HepG2 (cell line): ENCODE measurements around the gene CDV3. TPM values are rescaled to one million over a fixed set of nuclear protein-coding genes. Genes with fewer than 3 reads are reported as not detected.

Experiments
- ATAC-seq: fragments of 200-7000 bp; cut with Tn5 transposase; 3 replicates; pipeline ENCODE4 v1.9.1; 2020; ENCODE audit warnings: mild to moderate bottlenecking, moderate library complexity
- BruUV-seq: library from RNA; stranded (reverse); fragments of 400-500 nt; replicated peaks from 2 replicates; lab custom pipeline; 2021; lab: Mats Ljungman, UMichigan
- CTCF ChIA-PET: fragments of 300-600 bp; formaldehyde crosslinking; extraction: SDS; loops from one replicate; lab custom pipeline; 2021; ENCODE audit warnings: low total read pairs, inconsistent platforms, low intra/inter-chr PET ratio; lab: Yijun Ruan, JAX
- POLR2A ChIA-PET: fragments of 350-600 bp; sonication (Branson Sonifier 250); formaldehyde crosslinking; loops from one replicate; lab custom pipeline; 2020; ENCODE audit warnings: antibody characterized with exemption, inconsistent platforms; lab: Yijun Ruan, JAX
- DNase-seq: peaks from one replicate; pipeline ENCODE4 v3.0.0-alpha.2; 2015; ENCODE audit warnings: low spot score
- FAIRE-seq: peaks from 3 replicates; lab custom pipeline; 2011; peaks lifted over from hg19 to GRCh38; lab: Jason Lieb, UNC
- H2AFZ ChIP-seq: one replicate; pipeline ENCODE4 v1.6.1; 2011; ENCODE audit warnings: low read length, inconsistent platforms
- H3K27ac ChIP-seq: fragments of 300-600 bp; 3 replicates; pipeline ENCODE4 v1.8.0; 2011; ENCODE audit warnings: mixed run types, mild to moderate bottlenecking, mixed read lengths, low read length, inconsistent platforms; ENCODE audit not compliant: insufficient read depth; ENCODE audit errors: extremely low read length
- H3K27me3 ChIP-seq, 2 experiments: fragments of 200-600 bp in 1 of 2; 2 replicates in 1 of 2; 3 replicates in 1 of 2; pipeline versions ENCODE4 v1.6.0 to v1.8.0; 2011; ENCODE audit warnings: low read length in 2 of 2, mild to moderate bottlenecking in 2 of 2, moderate library complexity in 2 of 2, inconsistent platforms in 1 of 2; ENCODE audit not compliant: insufficient read depth in 2 of 2, control insufficient read depth in 1 of 2
- H3K36me3 ChIP-seq, 2 experiments: fragments of 200-600 bp in 1 of 2; replicated peaks in 1 of 2; 2 replicates in 1 of 2; 3 replicates in 1 of 2; pipeline versions ENCODE4 v1.5.1 to v1.8.0; 2011; ENCODE audit warnings: low read length in 2 of 2, inconsistent platforms in 1 of 2; ENCODE audit not compliant: insufficient read depth in 2 of 2, control insufficient read depth in 1 of 2
- H3K4me1 ChIP-seq: 2 replicates; pipeline ENCODE4 v1.5.1; 2012; ENCODE audit warnings: low read length, inconsistent platforms; ENCODE audit not compliant: insufficient read depth
- H3K4me2 ChIP-seq: 2 replicates; pipeline ENCODE4 v1.6.0; 2011; ENCODE audit warnings: low read depth, low read length, inconsistent platforms
- H3K4me3 ChIP-seq, 3 experiments: fragments of 200-600 bp in 1 of 3; sonication (generic), shearing (Covaris generic) in 1 of 3; replicated peaks in 1 of 3; 2 replicates each; pipeline ENCODE4 v1.5.1; 2011 to 2016; ENCODE audit warnings: low read length in 3 of 3, inconsistent platforms in 2 of 3, low read depth in 2 of 3, mild to moderate bottlenecking in 2 of 3, control low read depth in 1 of 3, mixed read lengths in 1 of 3; ENCODE audit not compliant: insufficient read depth in 1 of 3
- H3K79me2 ChIP-seq: one replicate; pipeline ENCODE4 v1.6.1; 2011; ENCODE audit warnings: low read length, inconsistent platforms; ENCODE audit not compliant: insufficient read depth
- H3K9ac ChIP-seq: 2 replicates; pipeline ENCODE4 v1.6.0; 2011; ENCODE audit warnings: mild to moderate bottlenecking, low read depth, low read length, inconsistent platforms; ENCODE audit not compliant: insufficient read depth
- H3K9me3 ChIP-seq: 2 replicates; pipeline ENCODE4 v1.5.1; 2012; ENCODE audit warnings: mild to moderate bottlenecking, low read length
- H4K20me1 ChIP-seq: 2 replicates; pipeline ENCODE4 v1.6.0; 2011; ENCODE audit warnings: inconsistent platforms, mild to moderate bottlenecking, low read length, moderate library complexity; ENCODE audit not compliant: insufficient read depth
- CHD4 ChIP-seq: fragments of 200-600 bp; sonication (generic); IDR thresholded peaks from 2 replicates; pipeline ENCODE4 v1.7.0; 2017; ENCODE audit warnings: mild to moderate bottlenecking, low read length, borderline replicate concordance
- GATAD1 ChIP-seq: IDR thresholded peaks from 2 replicates; pipeline ENCODE4 v1.6.1; 2016; ENCODE audit warnings: missing genetic modification reagents, missing compliant biosample characterization
- HMGA1 ChIP-seq: sonication (generic); formaldehyde crosslinking; conservative IDR thresholded peaks from 2 replicates; pipeline ENCODE4 v1.4.0; 2020; ENCODE audit warnings: missing genetic modification reagents
- RXRB ChIP-seq: IDR thresholded peaks from 2 replicates; pipeline ENCODE4 v1.6.1; 2016; ENCODE audit warnings: borderline replicate concordance, missing genetic modification reagents, missing compliant biosample characterization
- WGBS: methylation state at CpG from one replicate; pipeline ENCODE4 v1.1.6; 2017; ENCODE audit warnings: low lambda C conversion rate; 5-methylcytosine and 5-hydroxymethylcytosine counted together
- in situ Hi-C: cut with HindIII; loops from 2 replicates; pipeline ENCODE4 v1.10.0; 2017; ENCODE audit warnings: low pct_unique_long_range_greater_than_20kb; ENCODE audit not compliant: extremely low pct_ligation_motif_present
- intact Hi-C: fragments of 100-400 bp; cut with micrococcal nuclease; formaldehyde crosslinking; loops from one replicate; pipeline ENCODE4 v1.10.0; 2022; ENCODE audit not compliant: unreplicated experiment
- polyA plus RNA-seq, 8 experiments: library from polyadenylated mRNA; depleted of rRNA in 3 of 8; stranded (reverse) in 7 of 8; unstranded in 1 of 8; fragments of >200 nt; fragmentation: Illumina TruSeq in 4 of 8; extraction: Trizol in 4 of 8; gene quantifications; 2 replicates each; pipeline versions ENCODE4 v1.2.1 to v1.2.3, GENCODE V29; 2011 to 2016; ENCODE audit warnings: low read depth in 4 of 8, missing spikeins in 1 of 8, mixed read lengths in 1 of 8; ENCODE audit not compliant: insufficient read depth in 1 of 8
- total RNA-seq, 5 experiments: library from RNA; depleted of rRNA; stranded (reverse); fragments of >200 nt; fragmentation: Illumina TruSeq; extraction: Trizol; gene quantifications; 2 replicates each; pipeline ENCODE4 v1.2.3, GENCODE V29; 2016; ENCODE audit warnings: low read depth in 1 of 5
- TF ChIP-seq, protein P1 (sequence below): sonication (generic); formaldehyde crosslinking; IDR thresholded peaks from 2 replicates; pipeline ENCODE4 v1.4.0; 2020; ENCODE audit warnings: missing genetic modification reagents, borderline replicate concordance
- TF ChIP-seq, protein P2 (sequence below): sonication (generic); formaldehyde crosslinking; IDR thresholded peaks from 2 replicates; pipeline ENCODE4 v1.8.0; 2022; ENCODE audit warnings: mild to moderate bottlenecking, missing genetic modification reagents, moderate library complexity

Gene CDV3
- total and polyA plus RNA-seq, 2 of the 13 experiments (the other 11 are each of a cell fraction or from before 2014, with no cell fraction given), result 46.6 to 145 TPM

DNA sequence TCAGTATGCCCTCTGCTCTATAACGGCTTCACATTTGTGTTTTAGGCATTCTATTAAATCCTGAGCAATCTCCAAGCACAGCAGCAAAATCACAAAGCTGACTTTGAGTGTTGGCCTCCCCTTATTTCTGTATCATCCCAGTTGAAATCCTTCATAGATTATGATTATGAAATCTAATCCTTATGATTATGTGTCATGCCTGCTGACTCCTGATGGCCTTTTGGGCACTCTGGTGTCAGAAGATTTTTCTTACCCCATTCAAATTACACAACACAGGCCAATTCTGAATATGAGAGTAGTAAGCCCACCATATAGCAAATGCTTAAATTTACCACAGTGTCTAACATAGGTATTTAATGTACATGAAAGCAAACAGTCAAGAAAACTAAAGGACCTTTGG is 34.3 kb downstream of the CDV3 start:
- no peaks in the 10 kb centered on the region for H3K9me3 ChIP-seq
- intact Hi-C loops (no loop called here), in situ Hi-C loops (no loop called here)
- peaks cover 17% of the 10 kb centered on the region for H3K4me1 ChIP-seq
- H3K36me3 ChIP-seq, result peaks cover 1 to 34% of the 10 kb centered on the region in 2 experiments
- CTCF ChIA-PET, result no interaction called here
- WGBS, result 100% methylated on average over 1 of the region's 1 CpG
- no peaks in the 10 kb centered on the region for H4K20me1 ChIP-seq
- TF ChIP-seq GATAD1 (CRISPR knock-in tag), result no peak
- TF ChIP-seq HMGA1, result no peak
- TF ChIP-seq, protein P1, sequence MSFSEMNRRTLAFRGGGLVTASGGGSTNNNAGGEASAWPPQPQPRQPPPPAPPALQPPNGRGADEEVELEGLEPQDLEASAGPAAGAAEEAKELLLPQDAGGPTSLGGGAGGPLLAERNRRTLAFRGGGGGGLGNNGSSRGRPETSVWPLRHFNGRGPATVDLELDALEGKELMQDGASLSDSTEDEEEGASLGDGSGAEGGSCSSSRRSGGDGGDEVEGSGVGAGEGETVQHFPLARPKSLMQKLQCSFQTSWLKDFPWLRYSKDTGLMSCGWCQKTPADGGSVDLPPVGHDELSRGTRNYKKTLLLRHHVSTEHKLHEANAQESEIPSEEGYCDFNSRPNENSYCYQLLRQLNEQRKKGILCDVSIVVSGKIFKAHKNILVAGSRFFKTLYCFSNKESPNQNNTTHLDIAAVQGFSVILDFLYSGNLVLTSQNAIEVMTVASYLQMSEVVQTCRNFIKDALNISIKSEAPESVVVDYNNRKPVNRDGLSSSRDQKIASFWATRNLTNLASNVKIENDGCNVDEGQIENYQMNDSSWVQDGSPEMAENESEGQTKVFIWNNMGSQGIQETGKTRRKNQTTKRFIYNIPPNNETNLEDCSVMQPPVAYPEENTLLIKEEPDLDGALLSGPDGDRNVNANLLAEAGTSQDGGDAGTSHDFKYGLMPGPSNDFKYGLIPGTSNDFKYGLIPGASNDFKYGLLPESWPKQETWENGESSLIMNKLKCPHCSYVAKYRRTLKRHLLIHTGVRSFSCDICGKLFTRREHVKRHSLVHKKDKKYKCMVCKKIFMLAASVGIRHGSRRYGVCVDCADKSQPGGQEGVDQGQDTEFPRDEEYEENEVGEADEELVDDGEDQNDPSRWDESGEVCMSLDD (CRISPR knock-in tag), result no peak
- TF ChIP-seq CHD4, result no peak
- TF ChIP-seq, protein P2, sequence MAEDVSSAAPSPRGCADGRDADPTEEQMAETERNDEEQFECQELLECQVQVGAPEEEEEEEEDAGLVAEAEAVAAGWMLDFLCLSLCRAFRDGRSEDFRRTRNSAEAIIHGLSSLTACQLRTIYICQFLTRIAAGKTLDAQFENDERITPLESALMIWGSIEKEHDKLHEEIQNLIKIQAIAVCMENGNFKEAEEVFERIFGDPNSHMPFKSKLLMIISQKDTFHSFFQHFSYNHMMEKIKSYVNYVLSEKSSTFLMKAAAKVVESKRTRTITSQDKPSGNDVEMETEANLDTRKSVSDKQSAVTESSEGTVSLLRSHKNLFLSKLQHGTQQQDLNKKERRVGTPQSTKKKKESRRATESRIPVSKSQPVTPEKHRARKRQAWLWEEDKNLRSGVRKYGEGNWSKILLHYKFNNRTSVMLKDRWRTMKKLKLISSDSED (CRISPR knock-in tag), result no peak
- no peak for TF ChIP-seq RXRB
- TF ChIP-seq, all 625 proteins: peak for 0
- Histone ChIP-seq H3K79me2 (no peaks in the 10 kb centered on the region), H2AFZ (no peak overlapping the region), H3K4me3 (no peak overlapping the region), H3K4me2 (no peak overlapping the region), H3K27me3 (no peaks in the 10 kb centered on the region), H3K9ac (no peak overlapping the region), H3K27ac (no peak overlapping the region)
- DNase-seq, result no peak
- no peak for FAIRE-seq
- POLR2A ChIA-PET, result interaction anchor here (1.3 kb wide), 1 partner anchor 139 kb away, joined by 3 read pairs; no protein-coding TSS in a partner anchor
- BruUV-seq, result no TSS peak
- no peak for ATAC-seq
